IMR-90 (cell line): Measurements from ENCODE around the gene FLT4. TPM values are rescaled to one million over a fixed set of nuclear protein-coding genes. Genes with fewer than 3 reads are reported as not detected.

Experiments used
- ATAC-seq: fragments of 200-7000 bp; cut with Tn5 transposase; 2 replicates; pipeline ENCODE4 v1.9.1; 2020; ENCODE audit warnings: low read depth, mild to moderate bottlenecking, moderate library complexity
- BruUV-seq: library from RNA; stranded (reverse); fragments of 400-500 nt; replicated peaks from 2 replicates; lab custom pipeline; 2021; lab: Mats Ljungman, UMichigan
- CTCF ChIA-PET: fragments of 300-600 bp; formaldehyde crosslinking; extraction: SDS; loops from one replicate; lab custom pipeline; 2021; ENCODE audit warnings: antibody characterized with exemption; lab: Yijun Ruan, JAX
- POLR2A ChIA-PET: fragments of 300-600 bp; sonication (Branson Sonifier 250); formaldehyde crosslinking; loops from one replicate; lab custom pipeline; 2022; ENCODE audit warnings: antibody characterized with exemption; ENCODE audit not compliant: unreplicated experiment; lab: Charles Lee
- DNase-seq: peaks from one replicate; pipeline ENCODE4 v3.0.0; 2013
- H2AFZ ChIP-seq: replicated peaks from 2 replicates; pipeline ENCODE3; 2013; ENCODE audit warnings: low read length, mild to moderate bottlenecking; ENCODE audit not compliant: poor library complexity
- H2AK5ac ChIP-seq: 2 replicates; pipeline ENCODE4 v1.6.1; 2013; ENCODE audit warnings: low read depth, low read length, inconsistent platforms
- H2AK9ac ChIP-seq: replicated peaks from 2 replicates; pipeline ENCODE3; 2013; ENCODE audit warnings: mild to moderate bottlenecking, low read depth, low read length, moderate library complexity; ENCODE audit not compliant: poor library complexity
- H2BK120ac ChIP-seq: 2 replicates; pipeline ENCODE4 v1.6.1; 2013; ENCODE audit warnings: low read depth, low read length, inconsistent platforms
- H2BK15ac ChIP-seq: 3 replicates; pipeline ENCODE4 v1.6.1; 2013; ENCODE audit warnings: low read depth, low read length, inconsistent platforms
- H2BK20ac ChIP-seq: 2 replicates; pipeline ENCODE4 v1.6.1; 2013; ENCODE audit warnings: low read depth, mild to moderate bottlenecking, inconsistent platforms, low read length, moderate library complexity
- H2BK5ac ChIP-seq: 2 replicates; pipeline ENCODE4 v1.6.1; 2013; ENCODE audit warnings: mild to moderate bottlenecking, low read depth, low read length, inconsistent platforms; ENCODE audit not compliant: poor library complexity, severe bottlenecking
- H3K14ac ChIP-seq: replicated peaks from 2 replicates; pipeline ENCODE4 v1.6.1; 2013; ENCODE audit warnings: low read depth, low read length, inconsistent platforms
- H3K18ac ChIP-seq: 2 replicates; pipeline ENCODE4 v1.6.1; 2013; ENCODE audit warnings: low read depth, low read length, control low read depth
- H3K23ac ChIP-seq: 2 replicates; pipeline ENCODE4 v1.6.1; 2013; ENCODE audit warnings: low read depth, low read length, inconsistent platforms
- H3K27ac ChIP-seq: 2 replicates; pipeline ENCODE4 v1.5.1; 2013; ENCODE audit warnings: mild to moderate bottlenecking, control low read depth, low read length; ENCODE audit not compliant: insufficient read depth
- H3K27me3 ChIP-seq: 2 replicates; pipeline ENCODE4 v1.6.1; 2013; ENCODE audit warnings: low read length; ENCODE audit not compliant: control insufficient read depth, insufficient read depth
- H3K36me3 ChIP-seq: 2 replicates; pipeline ENCODE4 v1.6.1; 2013; ENCODE audit warnings: low read length, mixed read lengths; ENCODE audit not compliant: control insufficient read depth, insufficient read depth
- H3K4ac ChIP-seq: 2 replicates; pipeline ENCODE4 v1.6.1; 2013; ENCODE audit warnings: low read depth, low read length, inconsistent platforms
- H3K4me1 ChIP-seq: 2 replicates; pipeline ENCODE4 v1.6.1; 2013; ENCODE audit warnings: low read length, mixed read lengths; ENCODE audit not compliant: control insufficient read depth, insufficient read depth
- H3K4me2 ChIP-seq: 2 replicates; pipeline ENCODE4 v1.6.1; 2013; ENCODE audit warnings: low read depth, mild to moderate bottlenecking, control low read depth, low read length, moderate library complexity
- H3K4me3 ChIP-seq: 2 replicates; pipeline ENCODE4 v1.5.1; 2013; ENCODE audit warnings: low read depth, mild to moderate bottlenecking, control low read depth, low read length, moderate library complexity; ENCODE audit not compliant: insufficient read depth
- H3K56ac ChIP-seq: 2 replicates; pipeline ENCODE4 v1.6.1; 2013; ENCODE audit warnings: low read length, inconsistent platforms; ENCODE audit not compliant: insufficient read depth; ENCODE audit errors: extremely low read depth
- H3K79me1 ChIP-seq, 2 experiments: 2 replicates each; pipeline ENCODE4 v1.6.1; 2013; ENCODE audit warnings: low read length in 2 of 2, inconsistent platforms in 1 of 2, low read depth in 1 of 2
- H3K9ac ChIP-seq: 2 replicates; pipeline ENCODE4 v1.6.1; 2013; ENCODE audit warnings: low read depth, low read length, control low read depth
- H3K9me1 ChIP-seq: 2 replicates; pipeline ENCODE4 v1.6.1; 2013; ENCODE audit warnings: low read length, inconsistent platforms; ENCODE audit not compliant: insufficient read depth
- H3K9me3 ChIP-seq: 2 replicates; pipeline ENCODE4 v1.6.1; 2013; ENCODE audit warnings: low read length; ENCODE audit not compliant: control insufficient read depth, insufficient read depth
- H4K20me1 ChIP-seq: 2 replicates; pipeline ENCODE4 v1.6.1; 2013; ENCODE audit warnings: low read length, inconsistent platforms; ENCODE audit not compliant: insufficient read depth
- H4K5ac ChIP-seq: 2 replicates; pipeline ENCODE4 v1.6.1; 2013; ENCODE audit warnings: mild to moderate bottlenecking, low read depth, low read length, control low read depth
- H4K8ac ChIP-seq, 2 experiments: 2 replicates each; pipeline ENCODE4 v1.6.1; 2013; ENCODE audit warnings: low read depth in 2 of 2, low read length in 2 of 2, control low read depth in 1 of 2, inconsistent platforms in 1 of 2
- H4K91ac ChIP-seq: 2 replicates; pipeline ENCODE4 v1.6.1; 2013; ENCODE audit warnings: low read depth, low read length, inconsistent platforms; ENCODE audit not compliant: insufficient read depth
- BHLHE40 ChIP-seq: fragments of 150-350 bp; IDR thresholded peaks from 2 replicates; pipeline ENCODE4 v1.6.1; 2016; ENCODE audit warnings: mild to moderate bottlenecking, low read depth, low read length
- CEBPB ChIP-seq: IDR thresholded peaks from 2 replicates; pipeline ENCODE4 v1.6.1; 2012; ENCODE audit warnings: low read depth, low read length, improper control_type of control experiment
- CHD1 ChIP-seq: IDR thresholded peaks from 2 replicates; pipeline ENCODE4 v1.6.1; 2012; ENCODE audit warnings: low read depth, low read length, improper control_type of control experiment
- ELK1 ChIP-seq: fragments of 150-350 bp; IDR thresholded peaks from 2 replicates; pipeline ENCODE4 v1.6.1; 2016; ENCODE audit warnings: low read depth, mild to moderate bottlenecking, low read length, moderate library complexity, borderline replicate concordance
- FOS ChIP-seq: fragments of 150-350 bp; IDR thresholded peaks from 2 replicates; pipeline ENCODE4 v1.6.1; 2016; ENCODE audit warnings: low read depth, low read length
- MAFK ChIP-seq: IDR thresholded peaks from 2 replicates; pipeline ENCODE4 v1.6.1; 2012; ENCODE audit warnings: low read depth, low read length, improper control_type of control experiment
- MAZ ChIP-seq: IDR thresholded peaks from 2 replicates; pipeline ENCODE4 v1.6.1; 2012; ENCODE audit warnings: low read depth, mild to moderate bottlenecking, low read length, improper control_type of control experiment, moderate library complexity, borderline replicate concordance
- NFE2L2 ChIP-seq: fragments of 150-350 bp; IDR thresholded peaks from 2 replicates; pipeline ENCODE4 v1.6.1; 2016; ENCODE audit warnings: low read depth, mild to moderate bottlenecking, low read length
- POLR2A ChIP-seq: IDR thresholded peaks from 2 replicates; pipeline ENCODE4 v1.6.1; 2012; ENCODE audit warnings: mild to moderate bottlenecking, low read depth, low read length
- RCOR1 ChIP-seq: IDR thresholded peaks from 2 replicates; pipeline ENCODE4 v1.6.1; 2012; ENCODE audit warnings: mild to moderate bottlenecking, low read length, improper control_type of control experiment; ENCODE audit not compliant: insufficient replicate concordance
- RFX5 ChIP-seq: IDR thresholded peaks from 2 replicates; pipeline ENCODE4 v1.8.0; 2012; ENCODE audit warnings: low read depth, mild to moderate bottlenecking, low read length, moderate library complexity
- SMC3 ChIP-seq: fragments of 150-350 bp; IDR thresholded peaks from 2 replicates; pipeline ENCODE4 v1.6.1; 2016; ENCODE audit warnings: low read depth, mild to moderate bottlenecking, antibody characterized with exemption, low read length, moderate library complexity
- WGBS, 2 experiments: methylation state at CpG; one replicate each; pipeline versions ENCODE4 v1.1.5 to v1.1.7; 2013; ENCODE audit warnings: missing lambda C conversion rate in 2 of 2; ENCODE audit not compliant: insufficient read length in 1 of 2; ENCODE audit errors: extremely low coverage in 2 of 2; 5-methylcytosine and 5-hydroxymethylcytosine counted together
- dilution Hi-C: fragments of 300-500 bp; cut with HindIII; formaldehyde crosslinking; loops from one replicate; pipeline ENCODE4 v1.14.3; 2018; ENCODE audit warnings: low sequenced_read_pairs; ENCODE audit not compliant: unreplicated experiment
- in situ Hi-C: fragments of 300-500 bp; cut with MboI; formaldehyde crosslinking; loops from 3 replicates; pipeline ENCODE4 v1.14.3; 2019; ENCODE audit warnings: low sequenced_read_pairs, inconsistent platforms, mixed read lengths
- intact Hi-C: fragments of 100-400 bp; cut with micrococcal nuclease; formaldehyde crosslinking; loops from 2 replicates; pipeline ENCODE4 v1.10.0; 2022
- polyA plus RNA-seq, 3 experiments: library from polyadenylated mRNA; depleted of rRNA; stranded (reverse); fragments of >200 nt; gene quantifications; 2 replicates each; pipeline ENCODE4 v1.2.3, GENCODE V29; 2012; ENCODE audit warnings: low replicate concordance in 1 of 3
- total RNA-seq: library from RNA; depleted of rRNA; stranded (reverse); fragments of >200 nt; gene quantifications from 2 replicates; pipeline ENCODE4 v1.2.3, GENCODE V29; 2012
- TF ChIP-seq, protein P1 (sequence below): fragments of 150-350 bp; IDR thresholded peaks from 2 replicates; pipeline ENCODE4 v1.6.1; 2017; ENCODE audit warnings: mild to moderate bottlenecking, antibody characterized with exemption, low read length, low read depth

Gene FLT4
- total and polyA plus RNA-seq, 2 of the 4 experiments (the other 2 are of a cell fraction), result under 0.01 to 0.07 TPM

GRCh38 chr5:180636403-180637075 lies 12.9 kb downstream of the FLT4 start:
- no peaks in the 10 kb centered on the region for H3K4me1 ChIP-seq
- no peak overlapping the region for H4K8ac ChIP-seq
- no peaks in the 10 kb centered on the region for H3K79me1 ChIP-seq
- TF ChIP-seq RFX5 (no peak), SMC3 (no peak), BHLHE40 (no peak), CHD1 (no peak), FOS (no peak), MAZ (no peak), CEBPB (no peak), RCOR1 (no peak), NFE2L2 (no peak), ELK1 (no peak), POLR2A (no peak), MAFK (no peak)
- TF ChIP-seq, protein P1, sequence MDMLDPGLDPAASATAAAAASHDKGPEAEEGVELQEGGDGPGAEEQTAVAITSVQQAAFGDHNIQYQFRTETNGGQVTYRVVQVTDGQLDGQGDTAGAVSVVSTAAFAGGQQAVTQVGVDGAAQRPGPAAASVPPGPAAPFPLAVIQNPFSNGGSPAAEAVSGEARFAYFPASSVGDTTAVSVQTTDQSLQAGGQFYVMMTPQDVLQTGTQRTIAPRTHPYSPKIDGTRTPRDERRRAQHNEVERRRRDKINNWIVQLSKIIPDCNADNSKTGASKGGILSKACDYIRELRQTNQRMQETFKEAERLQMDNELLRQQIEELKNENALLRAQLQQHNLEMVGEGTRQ, result no peak
- H2AK9ac ChIP-seq, result no peak overlapping the region
- H3K4me3 ChIP-seq, result no peak overlapping the region
- 73% methylated on average over 6 of the region's 18 CpGs; no CpG with 5 or more reads in 1 of the 2 experiments for WGBS, 2 experiments
- no peak overlapping the region for H3K27ac ChIP-seq
- H3K18ac ChIP-seq, result no peak overlapping the region
- dilution Hi-C loops, result no loop called here
- POLR2A ChIA-PET, result no interaction called here
- no peak overlapping the region for H3K4ac ChIP-seq
- no peaks in the 10 kb centered on the region for H3K9me1 ChIP-seq
- no peaks in the 10 kb centered on the region for H3K27me3 ChIP-seq
- no TSS peak for BruUV-seq
- H3K9me3 ChIP-seq, result no peaks in the 10 kb centered on the region
- H3K36me3 ChIP-seq, result no peaks in the 10 kb centered on the region
- H4K20me1 ChIP-seq, result no peaks in the 10 kb centered on the region; the same call in 1 of the 2 replicates
- no peak overlapping the region for H3K4me2 ChIP-seq
- H3K14ac ChIP-seq, result no peak overlapping the region
- peak; percentile 35 for DNase-seq
- no peak overlapping the region for H3K23ac ChIP-seq
- intact Hi-C loops, result no loop called here
- H2BK5ac ChIP-seq, result no peak overlapping the region
- no peak overlapping the region for H3K9ac ChIP-seq
- H4K91ac ChIP-seq, result no peak overlapping the region
- no peak overlapping the region for H2AK5ac ChIP-seq
- H4K5ac ChIP-seq, result no peak overlapping the region
- H2AFZ ChIP-seq, result peak overlapping the region; percentile 11
- peak; percentile 27; the same call in 1 of the 2 replicates for ATAC-seq
- no peak overlapping the region for H2BK20ac ChIP-seq
- CTCF ChIA-PET, result no interaction called here
- H2BK120ac ChIP-seq, result no peak overlapping the region
- H2BK15ac ChIP-seq, result no peak overlapping the region
- H3K56ac ChIP-seq, result no peak overlapping the region
- in situ Hi-C loops, result no loop called here
